HG03025 (cell line): ENCODE results near the gene SPEF1.

Experiments
- ATAC-seq: cut with Tn5 transposase; IDR thresholded peaks from one replicate; pipeline ENCODE4 v1.9.1; 2021; ENCODE audit warnings: mild to moderate bottlenecking, moderate library complexity; ENCODE audit not compliant: unreplicated experiment, low FRiP score

SPEF1 gene

GRCh38 chr20:3751305-3751674 lies 30.0 kb downstream of the SPEF1 start:
- ATAC-seq: no peak

- no peak for ATAC-seq
Observed at GRCh38 chr20:3749689-3750531, 31.3 kb downstream of the SPEF1 start.

- no peak for ATAC-seq
Observed at GRCh38 chr20:3749087-3749688, 32.1 kb downstream of the SPEF1 start.

- no peak for ATAC-seq
Observed at GRCh38 chr20:3748073-3748472, 33.2 kb downstream of the SPEF1 start.

GRCh38 chr20:3747471-3747870 lies 33.8 kb downstream of the SPEF1 start:
- no peak for ATAC-seq

GRCh38 chr20:3745686-3746173 lies 35.5 kb downstream of the SPEF1 start:
- ATAC-seq: no peak

GRCh38 chr20:3744806-3745685 lies 36.2 kb downstream of the SPEF1 start:
- no peak for ATAC-seq

- no peak for ATAC-seq
Observed at GRCh38 chr20:3744037-3744436, 37.2 kb downstream of the SPEF1 start.

- ATAC-seq: no peak
Observed at GRCh38 chr20:3743251-3743650, 38.0 kb downstream of the SPEF1 start.

GRCh38 chr20:3741836-3742458 lies 39.3 kb downstream of the SPEF1 start:
- no peak for ATAC-seq

GRCh38 chr20:3740615-3741301 lies 40.5 kb downstream of the SPEF1 start:
- no peak for ATAC-seq

- no peak for ATAC-seq
Observed at GRCh38 chr20:3739926-3740451, 41.3 kb downstream of the SPEF1 start.

GRCh38 chr20:3739054-3739925 lies 42.0 kb downstream of the SPEF1 start:
- no peak for ATAC-seq

- no peak for ATAC-seq
Observed at GRCh38 chr20:3738111-3739053, 42.9 kb downstream of the SPEF1 start.

- ATAC-seq: no peak
Observed at GRCh38 chr20:3735768-3736167, 45.5 kb downstream of the SPEF1 start.

GRCh38 chr20:3734111-3734843 lies 47.0 kb downstream of the SPEF1 start:
- no peak for ATAC-seq
